ENCODE data around the gene DIS3L2.

The DIS3L2 gene

DNA sequence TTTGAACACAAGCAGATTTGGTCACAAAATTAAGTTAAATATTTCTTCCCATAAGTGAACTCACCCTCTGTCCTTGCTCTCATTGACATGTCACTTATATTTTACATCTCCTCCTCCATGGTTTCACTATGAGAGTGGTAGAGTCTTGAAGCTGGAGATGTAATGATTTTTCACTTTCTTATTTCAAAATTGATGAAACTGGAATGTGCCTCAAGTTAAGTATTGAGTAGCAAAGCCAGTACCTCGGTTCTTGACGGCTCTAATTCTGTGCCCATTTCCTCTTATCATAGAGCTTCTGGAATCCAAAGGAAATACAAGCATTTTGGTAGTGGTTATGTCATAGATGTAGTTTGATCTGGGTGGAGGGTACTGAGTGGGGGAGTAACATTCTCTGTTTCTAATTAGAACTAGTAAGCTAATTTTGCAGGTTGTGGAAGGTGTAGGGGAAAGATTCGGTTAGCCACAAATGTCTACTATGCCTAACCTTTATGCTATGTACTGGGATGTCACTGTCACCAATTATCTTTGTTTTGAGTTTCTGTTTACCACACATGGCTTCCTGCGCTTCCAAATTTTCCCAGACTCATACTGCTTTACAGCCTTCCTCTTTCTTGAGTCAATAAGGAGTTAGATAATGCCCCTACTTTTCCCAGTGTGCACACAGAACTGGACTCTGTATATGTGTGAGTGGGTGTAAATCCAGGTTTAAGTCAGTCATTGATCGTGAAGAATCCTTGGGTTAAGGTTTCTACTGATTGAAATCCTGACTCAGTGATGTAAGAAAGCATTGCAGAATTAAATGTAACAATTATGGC is 96.8 kb downstream of the DIS3L2 start:
- Histone ChIP-seq H3K79me2 (ENCODE audit: control insufficient read depth, insufficient read depth, low read length) (no peaks in the 10 kb centered on the region), H3K9ac (ENCODE audit: low read length) (no peak overlapping the region), H3K4ac (ENCODE audit: low read depth, low read length) (no peak overlapping the region), H2BK120ac (ENCODE audit: low read depth, low read length) (no peak overlapping the region), H3K23ac (ENCODE audit: low read length) (no peak overlapping the region), H3K18ac (ENCODE audit: low read length) (no peak overlapping the region), H3K79me1 (ENCODE audit: low read length) (no peaks in the 10 kb centered on the region), H2BK15ac (replicated peaks; ENCODE audit: low read depth) (no peak overlapping the region), H3K4me2 (ENCODE audit: low read length) (no peak overlapping the region), H2BK5ac (ENCODE audit: low read length) (no peak overlapping the region), H4K5ac (ENCODE audit: low read length) (no peak overlapping the region), H2AK5ac (ENCODE audit: low read length) (no peak overlapping the region), H4K8ac (ENCODE audit: low read depth, low read length) (no peak overlapping the region), H3K56ac (ENCODE audit: low read length) (no peak overlapping the region), H3K4me3 (ENCODE audit: low read length) (no peak overlapping the region), H3K27ac (ENCODE audit: low read depth, low read length) (no peak overlapping the region), H3K27me3 (ENCODE audit: insufficient read depth, low read length, poor library complexity) (no peaks in the 10 kb centered on the region), H3K36me3 (ENCODE audit: control insufficient read depth, insufficient read depth, low read length) (no peaks in the 10 kb centered on the region), H3K4me1 (ENCODE audit: control insufficient read depth, low read depth, low read length) (no peaks in the 10 kb centered on the region)
- DNase-seq, result no peak
- no CpG with 5 or more reads among the region's 5 CpGs for WGBS (ENCODE audit: extremely low coverage, insufficient coverage, low lambda C conversion rate)

DNA sequence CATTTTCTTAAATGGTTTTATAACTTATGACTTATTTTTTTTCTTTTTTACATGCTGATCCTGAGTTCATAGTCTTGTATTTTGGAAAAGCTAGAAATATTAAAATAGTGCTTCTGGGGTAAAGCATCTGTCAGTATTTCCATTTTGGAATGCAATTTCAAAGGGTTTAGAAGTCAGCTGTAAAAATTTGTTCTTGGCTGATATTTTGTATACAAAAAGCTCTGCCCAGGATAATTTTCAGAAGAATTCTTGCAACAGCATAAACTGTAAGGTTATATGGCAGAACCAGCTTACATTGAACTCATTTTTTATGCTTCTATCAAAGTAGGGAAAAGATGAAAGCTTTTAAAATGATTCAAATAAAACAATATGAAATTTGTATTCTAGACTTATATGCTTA is 97.4 kb downstream of the DIS3L2 start:
- no peak overlapping the region for H2AK5ac ChIP-seq (ENCODE audit: low read length)
- H3K4me1 ChIP-seq (ENCODE audit: control insufficient read depth, low read depth, low read length), result no peaks in the 10 kb centered on the region
- no peaks in the 10 kb centered on the region for H3K79me1 ChIP-seq (ENCODE audit: low read length)
- H3K27me3 ChIP-seq (ENCODE audit: insufficient read depth, low read length, poor library complexity), result no peaks in the 10 kb centered on the region
- H3K79me2 ChIP-seq (ENCODE audit: control insufficient read depth, insufficient read depth, low read length), result no peaks in the 10 kb centered on the region
- no peak overlapping the region for H3K23ac ChIP-seq (ENCODE audit: low read length)
- no peak overlapping the region for H3K4ac ChIP-seq (ENCODE audit: low read depth, low read length)
- H3K4me2 ChIP-seq (ENCODE audit: low read length), result no peak overlapping the region
- no peak overlapping the region for H4K8ac ChIP-seq (ENCODE audit: low read depth, low read length)
- DNase-seq, result no peak
- H2BK120ac ChIP-seq (ENCODE audit: low read depth, low read length), result no peak overlapping the region
- H3K4me3 ChIP-seq (ENCODE audit: low read length), result no peak overlapping the region
- no peak overlapping the region for H3K56ac ChIP-seq (ENCODE audit: low read length)
- no peak overlapping the region for H3K9ac ChIP-seq (ENCODE audit: low read length)
- H3K27ac ChIP-seq (ENCODE audit: low read depth, low read length), result no peak overlapping the region
- no peak overlapping the region for H3K18ac ChIP-seq (ENCODE audit: low read length)
- no peak overlapping the region for H2BK5ac ChIP-seq (ENCODE audit: low read length)
- H2BK15ac ChIP-seq (replicated peaks; ENCODE audit: low read depth), result no peak overlapping the region
- H4K5ac ChIP-seq (ENCODE audit: low read length), result no peak overlapping the region
- no peaks in the 10 kb centered on the region for H3K36me3 ChIP-seq (ENCODE audit: control insufficient read depth, insufficient read depth, low read length)

DNA sequence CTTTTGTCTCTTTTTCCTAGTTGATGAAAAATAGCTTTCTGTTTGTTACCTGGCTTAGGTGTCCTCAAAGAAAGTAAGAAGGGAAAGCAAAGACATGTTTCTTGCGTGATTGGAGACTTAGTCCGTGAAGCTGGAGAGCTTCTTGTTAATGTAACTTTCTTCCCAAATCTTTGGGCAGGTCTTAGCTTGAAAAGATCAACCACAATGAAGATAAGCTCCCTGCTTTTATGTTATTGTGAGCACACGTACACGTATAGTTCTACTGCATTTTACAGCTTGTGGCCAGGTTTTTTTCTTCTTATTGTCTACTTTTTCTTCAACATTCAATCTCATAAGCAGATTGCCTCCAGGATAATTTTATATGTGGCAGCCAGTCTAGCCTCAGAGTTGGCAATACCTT is 99.8 kb downstream of the DIS3L2 start:
- Histone ChIP-seq H3K4ac (ENCODE audit: low read depth, low read length) (no peak overlapping the region), H2AK5ac (ENCODE audit: low read length) (no peak overlapping the region), H4K8ac (ENCODE audit: low read depth, low read length) (no peak overlapping the region), H3K27me3 (ENCODE audit: insufficient read depth, low read length, poor library complexity) (no peaks in the 10 kb centered on the region), H3K27ac (ENCODE audit: low read depth, low read length) (no peak overlapping the region), H2BK5ac (ENCODE audit: low read length) (no peak overlapping the region), H3K36me3 (ENCODE audit: control insufficient read depth, insufficient read depth, low read length) (no peaks in the 10 kb centered on the region), H4K5ac (ENCODE audit: low read length) (no peak overlapping the region), H3K79me1 (ENCODE audit: low read length) (no peaks in the 10 kb centered on the region), H3K79me2 (ENCODE audit: control insufficient read depth, insufficient read depth, low read length) (no peaks in the 10 kb centered on the region), H3K56ac (ENCODE audit: low read length) (no peak overlapping the region), H3K4me3 (ENCODE audit: low read length) (no peak overlapping the region), H3K9ac (ENCODE audit: low read length) (no peak overlapping the region), H3K18ac (ENCODE audit: low read length) (no peak overlapping the region), H3K4me2 (ENCODE audit: low read length) (no peak overlapping the region), H2BK15ac (replicated peaks; ENCODE audit: low read depth) (no peak overlapping the region), H3K23ac (ENCODE audit: low read length) (no peak overlapping the region), H3K4me1 (ENCODE audit: control insufficient read depth, low read depth, low read length) (no peaks in the 10 kb centered on the region), H2BK120ac (ENCODE audit: low read depth, low read length) (no peak overlapping the region)
- no CpG with 5 or more reads among the region's 4 CpGs for WGBS (ENCODE audit: extremely low coverage, insufficient coverage, low lambda C conversion rate)
- no peak for DNase-seq

DNA sequence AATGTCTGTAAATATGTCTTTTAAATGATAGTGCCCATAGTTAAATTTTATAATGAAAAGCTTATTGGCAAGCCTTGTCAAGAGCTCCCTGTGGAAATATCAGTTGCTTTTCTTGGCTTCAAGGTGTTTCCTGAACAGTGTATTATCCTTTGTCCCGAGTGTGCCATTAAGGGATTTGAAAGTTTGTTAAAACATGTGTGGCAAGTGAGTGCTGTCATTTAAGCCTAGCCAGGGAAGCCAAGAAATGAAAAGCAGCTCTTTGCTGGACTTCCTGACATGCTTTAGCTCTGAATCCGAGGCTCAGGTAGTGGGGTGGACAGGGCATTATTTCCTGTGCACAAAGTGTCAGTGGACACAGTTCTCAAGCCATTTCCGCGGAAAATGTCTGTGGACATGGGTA is 111.5 kb downstream of the DIS3L2 start:
- no peak for DNase-seq
- no peaks in the 10 kb centered on the region for H3K4me1 ChIP-seq (ENCODE audit: control insufficient read depth, low read depth, low read length)
- no peak overlapping the region for H3K4me3 ChIP-seq (ENCODE audit: low read length)
- no peak overlapping the region for H2BK5ac ChIP-seq (ENCODE audit: low read length)
- H3K23ac ChIP-seq (ENCODE audit: low read length), result no peak overlapping the region
- H3K4ac ChIP-seq (ENCODE audit: low read depth, low read length), result no peak overlapping the region
- no peak overlapping the region for H3K56ac ChIP-seq (ENCODE audit: low read length)
- H3K79me1 ChIP-seq (ENCODE audit: low read length), result no peaks in the 10 kb centered on the region
- no peak overlapping the region for H2AK5ac ChIP-seq (ENCODE audit: low read length)
- WGBS (ENCODE audit: extremely low coverage, insufficient coverage, low lambda C conversion rate), result no CpG with 5 or more reads among the region's 4 CpGs
- no peak overlapping the region for H3K18ac ChIP-seq (ENCODE audit: low read length)
- no peak overlapping the region for H2BK120ac ChIP-seq (ENCODE audit: low read depth, low read length)
- H3K36me3 ChIP-seq (ENCODE audit: control insufficient read depth, insufficient read depth, low read length), result no peaks in the 10 kb centered on the region
- no peak overlapping the region for H4K5ac ChIP-seq (ENCODE audit: low read length)
- H3K27ac ChIP-seq (ENCODE audit: low read depth, low read length), result no peak overlapping the region
- H3K27me3 ChIP-seq (ENCODE audit: insufficient read depth, low read length, poor library complexity), result no peaks in the 10 kb centered on the region
- H3K9ac ChIP-seq (ENCODE audit: low read length), result no peak overlapping the region
- H2BK15ac ChIP-seq (replicated peaks; ENCODE audit: low read depth), result no peak overlapping the region
- H3K4me2 ChIP-seq (ENCODE audit: low read length), result no peak overlapping the region
- no peaks in the 10 kb centered on the region for H3K79me2 ChIP-seq (ENCODE audit: control insufficient read depth, insufficient read depth, low read length)
- H4K8ac ChIP-seq (ENCODE audit: low read depth, low read length), result no peak overlapping the region

DNA sequence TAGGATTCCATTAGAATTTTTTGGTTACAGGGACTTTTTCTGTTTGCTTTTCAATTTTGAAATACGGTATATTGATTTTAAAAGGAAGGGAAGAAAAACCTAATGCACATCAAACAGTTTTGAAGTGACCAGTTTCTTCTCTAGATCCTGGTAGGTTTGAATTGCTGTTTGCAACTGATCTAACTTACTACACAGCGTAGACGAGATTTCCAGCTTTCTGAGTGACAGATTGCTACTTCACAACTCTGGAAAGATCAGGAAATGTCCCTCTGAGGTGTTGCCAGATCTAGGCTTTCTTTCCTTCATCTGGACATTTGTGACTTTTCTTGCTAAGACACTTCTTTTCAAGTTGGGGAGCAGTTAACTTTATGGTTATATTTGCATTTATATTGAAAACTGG is 112.2 kb downstream of the DIS3L2 start:
- no CpG with 5 or more reads among the region's 3 CpGs for WGBS (ENCODE audit: extremely low coverage, insufficient coverage, low lambda C conversion rate)
- no peak overlapping the region for H2BK120ac ChIP-seq (ENCODE audit: low read depth, low read length)
- no peak overlapping the region for H3K9ac ChIP-seq (ENCODE audit: low read length)
- H3K4me2 ChIP-seq (ENCODE audit: low read length), result no peak overlapping the region
- H4K8ac ChIP-seq (ENCODE audit: low read depth, low read length), result no peak overlapping the region
- H3K27me3 ChIP-seq (ENCODE audit: insufficient read depth, low read length, poor library complexity), result no peaks in the 10 kb centered on the region
- no peaks in the 10 kb centered on the region for H3K79me2 ChIP-seq (ENCODE audit: control insufficient read depth, insufficient read depth, low read length)
- no peak overlapping the region for H3K18ac ChIP-seq (ENCODE audit: low read length)
- no peak overlapping the region for H3K27ac ChIP-seq (ENCODE audit: low read depth, low read length)
- H3K56ac ChIP-seq (ENCODE audit: low read length), result no peak overlapping the region
- H3K4me1 ChIP-seq (ENCODE audit: control insufficient read depth, low read depth, low read length), result no peaks in the 10 kb centered on the region
- H3K23ac ChIP-seq (ENCODE audit: low read length), result no peak overlapping the region
- no peak overlapping the region for H2BK5ac ChIP-seq (ENCODE audit: low read length)
- no peak overlapping the region for H4K5ac ChIP-seq (ENCODE audit: low read length)
- H3K4ac ChIP-seq (ENCODE audit: low read depth, low read length), result no peak overlapping the region
- H2BK15ac ChIP-seq (replicated peaks; ENCODE audit: low read depth), result no peak overlapping the region
- no peak overlapping the region for H2AK5ac ChIP-seq (ENCODE audit: low read length)
- H3K79me1 ChIP-seq (ENCODE audit: low read length), result no peaks in the 10 kb centered on the region
- no peaks in the 10 kb centered on the region for H3K36me3 ChIP-seq (ENCODE audit: control insufficient read depth, insufficient read depth, low read length)
- no peak for DNase-seq
- H3K4me3 ChIP-seq (ENCODE audit: low read length), result no peak overlapping the region

DNA sequence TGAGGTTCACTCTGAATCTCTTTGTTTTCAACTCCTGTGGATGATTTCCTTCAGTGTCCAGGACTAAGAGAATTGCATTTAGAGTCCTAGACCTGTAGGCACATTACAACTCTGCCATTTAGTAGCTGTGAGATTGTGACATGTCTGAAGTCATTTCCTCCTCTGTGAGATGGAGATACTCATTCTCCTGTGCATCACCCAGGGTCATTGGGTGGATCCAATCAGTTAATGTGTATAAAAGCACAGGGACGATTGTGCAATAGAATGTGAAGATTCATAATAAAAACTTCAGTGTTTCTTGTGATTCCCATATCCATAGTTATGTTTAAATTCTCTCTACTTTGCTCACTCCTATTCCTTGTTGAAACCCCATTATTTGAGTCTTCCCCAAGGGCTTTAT is 113.6 kb downstream of the DIS3L2 start:
- no peak overlapping the region for H3K18ac ChIP-seq (ENCODE audit: low read length)
- no peak for DNase-seq

More for the DNA sequence above, 113.6 kb downstream of the DIS3L2 start:
- no peak overlapping the region for H3K9ac ChIP-seq (ENCODE audit: low read length)
- H3K27me3 ChIP-seq (ENCODE audit: insufficient read depth, low read length, poor library complexity), result no peaks in the 10 kb centered on the region
- H3K36me3 ChIP-seq (ENCODE audit: control insufficient read depth, insufficient read depth, low read length), result no peaks in the 10 kb centered on the region
- H2BK5ac ChIP-seq (ENCODE audit: low read length), result no peak overlapping the region
- no peak overlapping the region for H3K4me2 ChIP-seq (ENCODE audit: low read length)
- H2BK15ac ChIP-seq (replicated peaks; ENCODE audit: low read depth), result no peak overlapping the region
- no CpG with 5 or more reads among the region's 1 CpG for WGBS (ENCODE audit: extremely low coverage, insufficient coverage, low lambda C conversion rate)
- H2BK120ac ChIP-seq (ENCODE audit: low read depth, low read length), result no peak overlapping the region
- H3K79me1 ChIP-seq (ENCODE audit: low read length), result no peaks in the 10 kb centered on the region
- H3K4me1 ChIP-seq (ENCODE audit: control insufficient read depth, low read depth, low read length), result no peaks in the 10 kb centered on the region
- no peak overlapping the region for H3K27ac ChIP-seq (ENCODE audit: low read depth, low read length)
- no peak overlapping the region for H3K56ac ChIP-seq (ENCODE audit: low read length)
- H3K79me2 ChIP-seq (ENCODE audit: control insufficient read depth, insufficient read depth, low read length), result no peaks in the 10 kb centered on the region
- no peak overlapping the region for H4K5ac ChIP-seq (ENCODE audit: low read length)
- H2AK5ac ChIP-seq (ENCODE audit: low read length), result no peak overlapping the region
- no peak overlapping the region for H4K8ac ChIP-seq (ENCODE audit: low read depth, low read length)
- no peak overlapping the region for H3K4ac ChIP-seq (ENCODE audit: low read depth, low read length)
- no peak overlapping the region for H3K4me3 ChIP-seq (ENCODE audit: low read length)
- no peak overlapping the region for H3K23ac ChIP-seq (ENCODE audit: low read length)
